Esophagus muscularis mucosa (tissue), 4 donors: Measurements from ENCODE around the gene REM1.

Source experiments
- EP300 ChIP-seq: sonication (generic); formaldehyde crosslinking; IDR thresholded peaks from one replicate; pipeline ENCODE4 v1.6.1; 2017; ENCODE audit warnings: antibody characterized with exemption
- POLR2A ChIP-seq: fragments of 450-650 bp; IDR thresholded peaks from one replicate; pipeline ENCODE4 v1.6.1; 2017; ENCODE audit warnings: antibody characterized with exemption, moderate library complexity, mild to moderate bottlenecking, low read depth
- POLR2AphosphoS5 ChIP-seq, 2 donors: sonication (generic); formaldehyde crosslinking; IDR thresholded peaks; one replicate each; pipeline ENCODE4 v1.6.1; 2017; ENCODE audit warnings: antibody characterized with exemption in 2 of 2
- TF ChIP-seq, protein P1 (sequence below), 3 experiments: fragments of 200-600 bp in 2 of 3; fragments of 450-650 bp in 1 of 3; sonication (generic) in 2 of 3; IDR thresholded peaks; one replicate each; pipeline ENCODE4 v1.5.1; 2017 to 2019; ENCODE audit warnings: antibody characterized with exemption in 3 of 3, mild to moderate bottlenecking in 2 of 3, moderate library complexity in 1 of 3

DNA sequence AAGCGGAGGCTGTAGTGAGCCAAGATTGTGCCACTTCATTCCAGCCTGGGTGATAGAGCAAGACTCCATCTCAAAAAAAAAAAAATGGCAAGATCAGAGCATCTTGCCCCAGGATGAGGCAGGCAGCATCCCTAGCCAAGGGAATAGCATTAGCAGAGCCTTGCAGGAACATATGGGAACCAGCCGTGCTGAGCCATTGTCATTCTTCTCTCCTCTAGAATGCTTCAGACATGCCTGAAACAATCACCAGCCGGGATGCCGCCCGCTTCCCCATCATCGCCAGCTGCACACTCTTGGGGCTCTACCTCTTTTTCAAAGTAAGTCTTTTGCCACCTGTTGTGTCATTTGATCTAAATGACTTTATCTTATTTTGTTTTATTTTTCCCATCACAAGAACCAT is 52.2 kb downstream of the REM1 start:
- TF ChIP-seq, protein P1, sequence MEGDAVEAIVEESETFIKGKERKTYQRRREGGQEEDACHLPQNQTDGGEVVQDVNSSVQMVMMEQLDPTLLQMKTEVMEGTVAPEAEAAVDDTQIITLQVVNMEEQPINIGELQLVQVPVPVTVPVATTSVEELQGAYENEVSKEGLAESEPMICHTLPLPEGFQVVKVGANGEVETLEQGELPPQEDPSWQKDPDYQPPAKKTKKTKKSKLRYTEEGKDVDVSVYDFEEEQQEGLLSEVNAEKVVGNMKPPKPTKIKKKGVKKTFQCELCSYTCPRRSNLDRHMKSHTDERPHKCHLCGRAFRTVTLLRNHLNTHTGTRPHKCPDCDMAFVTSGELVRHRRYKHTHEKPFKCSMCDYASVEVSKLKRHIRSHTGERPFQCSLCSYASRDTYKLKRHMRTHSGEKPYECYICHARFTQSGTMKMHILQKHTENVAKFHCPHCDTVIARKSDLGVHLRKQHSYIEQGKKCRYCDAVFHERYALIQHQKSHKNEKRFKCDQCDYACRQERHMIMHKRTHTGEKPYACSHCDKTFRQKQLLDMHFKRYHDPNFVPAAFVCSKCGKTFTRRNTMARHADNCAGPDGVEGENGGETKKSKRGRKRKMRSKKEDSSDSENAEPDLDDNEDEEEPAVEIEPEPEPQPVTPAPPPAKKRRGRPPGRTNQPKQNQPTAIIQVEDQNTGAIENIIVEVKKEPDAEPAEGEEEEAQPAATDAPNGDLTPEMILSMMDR (IDR thresholded peaks at IDR 0.05): no peak
- TF ChIP-seq POLR2A: no peak
- TF ChIP-seq POLR2AphosphoS5 (IDR thresholded peaks at IDR 0.05): no peak
- no peak for TF ChIP-seq EP300
